ENCODE results near the gene FAN1. TPM values are rescaled to one million over a fixed set of nuclear protein-coding genes. Genes with fewer than 3 reads are reported as not detected.

Gene FAN1
- total and polyA plus RNA-seq, 2 of the 13 experiments (the other 11 are each of a cell fraction or from before 2014, with no cell fraction given): 10.8 to 20.1 TPM

DNA sequence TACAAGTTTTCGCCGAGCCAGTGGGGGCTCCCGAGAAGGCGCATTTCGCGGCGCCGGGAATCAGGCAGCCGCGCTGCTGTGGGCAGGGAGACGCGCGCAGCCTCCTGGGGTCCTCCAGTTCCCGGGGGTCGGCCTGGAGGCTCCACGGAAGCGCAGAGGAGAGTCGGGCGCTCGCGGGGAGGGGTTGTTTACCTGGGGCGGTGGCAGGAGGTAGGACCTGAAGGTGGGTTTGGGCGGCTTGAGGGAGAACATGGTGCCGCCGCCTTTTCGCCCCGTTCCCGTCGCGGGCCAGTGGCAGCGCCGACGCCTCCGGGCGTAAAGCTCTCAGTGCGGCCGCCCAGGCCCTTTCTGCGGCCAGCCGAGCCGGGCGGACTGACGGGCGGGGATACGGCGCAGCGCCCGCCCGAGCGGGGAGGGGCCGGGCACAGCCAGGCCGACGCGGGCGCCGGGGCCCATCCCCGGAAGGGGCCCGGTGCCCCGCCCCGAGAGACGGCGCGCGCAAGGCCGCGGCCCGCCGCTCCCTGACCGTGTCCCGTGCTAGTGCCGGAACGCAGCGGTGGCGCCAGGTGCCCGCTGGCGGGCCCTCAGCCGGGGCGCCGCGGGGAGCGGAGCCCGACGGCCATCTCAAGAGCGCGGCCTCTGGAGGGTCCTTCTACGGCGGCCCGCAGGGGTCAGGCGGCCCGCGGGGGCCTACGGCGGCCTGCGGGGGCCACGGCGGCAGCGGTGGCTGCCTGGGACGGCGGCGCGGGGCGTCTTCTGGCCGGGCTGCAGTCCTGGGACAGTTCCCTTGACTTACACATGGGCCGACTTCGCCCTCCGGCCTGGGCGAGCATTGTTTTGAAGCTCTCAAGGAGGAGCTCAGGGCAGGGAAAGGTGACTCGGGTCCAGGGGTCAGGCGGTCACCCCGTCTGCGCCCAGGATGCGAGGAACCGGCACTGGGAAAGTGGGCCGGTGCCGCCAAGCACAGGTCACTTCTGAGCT, 87.8 kb downstream of the FAN1 start, which contains the start of gene MTMR10 (continued):
- TF ChIP-seq, protein P1, sequence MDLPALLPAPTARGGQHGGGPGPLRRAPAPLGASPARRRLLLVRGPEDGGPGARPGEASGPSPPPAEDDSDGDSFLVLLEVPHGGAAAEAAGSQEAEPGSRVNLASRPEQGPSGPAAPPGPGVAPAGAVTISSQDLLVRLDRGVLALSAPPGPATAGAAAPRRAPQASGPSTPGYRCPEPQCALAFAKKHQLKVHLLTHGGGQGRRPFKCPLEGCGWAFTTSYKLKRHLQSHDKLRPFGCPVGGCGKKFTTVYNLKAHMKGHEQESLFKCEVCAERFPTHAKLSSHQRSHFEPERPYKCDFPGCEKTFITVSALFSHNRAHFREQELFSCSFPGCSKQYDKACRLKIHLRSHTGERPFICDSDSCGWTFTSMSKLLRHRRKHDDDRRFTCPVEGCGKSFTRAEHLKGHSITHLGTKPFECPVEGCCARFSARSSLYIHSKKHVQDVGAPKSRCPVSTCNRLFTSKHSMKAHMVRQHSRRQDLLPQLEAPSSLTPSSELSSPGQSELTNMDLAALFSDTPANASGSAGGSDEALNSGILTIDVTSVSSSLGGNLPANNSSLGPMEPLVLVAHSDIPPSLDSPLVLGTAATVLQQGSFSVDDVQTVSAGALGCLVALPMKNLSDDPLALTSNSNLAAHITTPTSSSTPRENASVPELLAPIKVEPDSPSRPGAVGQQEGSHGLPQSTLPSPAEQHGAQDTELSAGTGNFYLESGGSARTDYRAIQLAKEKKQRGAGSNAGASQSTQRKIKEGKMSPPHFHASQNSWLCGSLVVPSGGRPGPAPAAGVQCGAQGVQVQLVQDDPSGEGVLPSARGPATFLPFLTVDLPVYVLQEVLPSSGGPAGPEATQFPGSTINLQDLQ (CRISPR knock-in tag; IDR thresholded peaks at IDR 0.05): no peak
- TF ChIP-seq ZNF777 (CRISPR knock-in tag; IDR thresholded peaks at IDR 0.05): peak; percentile 88
- TF ChIP-seq, protein P2, sequence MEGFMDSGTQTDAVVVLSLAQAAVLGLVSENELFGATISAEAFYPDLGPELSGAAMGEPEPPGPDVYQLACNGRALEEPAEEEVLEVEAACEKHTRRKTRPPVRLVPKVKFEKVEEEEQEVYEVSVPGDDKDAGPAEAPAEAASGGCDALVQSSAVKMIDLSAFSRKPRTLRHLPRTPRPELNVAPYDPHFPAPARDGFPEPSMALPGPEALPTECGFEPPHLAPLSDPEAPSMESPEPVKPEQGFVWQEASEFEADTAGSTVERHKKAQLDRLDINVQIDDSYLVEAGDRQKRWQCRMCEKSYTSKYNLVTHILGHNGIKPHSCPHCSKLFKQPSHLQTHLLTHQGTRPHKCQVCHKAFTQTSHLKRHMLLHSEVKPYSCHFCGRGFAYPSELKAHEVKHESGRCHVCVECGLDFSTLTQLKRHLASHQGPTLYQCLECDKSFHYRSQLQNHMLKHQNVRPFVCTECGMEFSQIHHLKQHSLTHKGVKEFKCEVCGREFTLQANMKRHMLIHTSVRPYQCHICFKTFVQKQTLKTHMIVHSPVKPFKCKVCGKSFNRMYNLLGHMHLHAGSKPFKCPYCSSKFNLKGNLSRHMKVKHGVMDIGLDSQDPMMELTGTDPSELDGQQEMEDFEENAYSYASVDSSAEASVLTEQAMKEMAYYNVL (CRISPR knock-in tag; IDR thresholded peaks at IDR 0.05; ENCODE audit: borderline replicate concordance): no peak
- TF ChIP-seq, protein P3, sequence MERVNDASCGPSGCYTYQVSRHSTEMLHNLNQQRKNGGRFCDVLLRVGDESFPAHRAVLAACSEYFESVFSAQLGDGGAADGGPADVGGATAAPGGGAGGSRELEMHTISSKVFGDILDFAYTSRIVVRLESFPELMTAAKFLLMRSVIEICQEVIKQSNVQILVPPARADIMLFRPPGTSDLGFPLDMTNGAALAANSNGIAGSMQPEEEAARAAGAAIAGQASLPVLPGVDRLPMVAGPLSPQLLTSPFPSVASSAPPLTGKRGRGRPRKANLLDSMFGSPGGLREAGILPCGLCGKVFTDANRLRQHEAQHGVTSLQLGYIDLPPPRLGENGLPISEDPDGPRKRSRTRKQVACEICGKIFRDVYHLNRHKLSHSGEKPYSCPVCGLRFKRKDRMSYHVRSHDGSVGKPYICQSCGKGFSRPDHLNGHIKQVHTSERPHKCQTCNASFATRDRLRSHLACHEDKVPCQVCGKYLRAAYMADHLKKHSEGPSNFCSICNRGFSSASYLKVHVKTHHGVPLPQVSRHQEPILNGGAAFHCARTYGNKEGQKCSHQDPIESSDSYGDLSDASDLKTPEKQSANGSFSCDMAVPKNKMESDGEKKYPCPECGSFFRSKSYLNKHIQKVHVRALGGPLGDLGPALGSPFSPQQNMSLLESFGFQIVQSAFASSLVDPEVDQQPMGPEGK (CRISPR knock-in tag; IDR thresholded peaks at IDR 0.05): peak; percentile 55
- TF ChIP-seq, protein P4, sequence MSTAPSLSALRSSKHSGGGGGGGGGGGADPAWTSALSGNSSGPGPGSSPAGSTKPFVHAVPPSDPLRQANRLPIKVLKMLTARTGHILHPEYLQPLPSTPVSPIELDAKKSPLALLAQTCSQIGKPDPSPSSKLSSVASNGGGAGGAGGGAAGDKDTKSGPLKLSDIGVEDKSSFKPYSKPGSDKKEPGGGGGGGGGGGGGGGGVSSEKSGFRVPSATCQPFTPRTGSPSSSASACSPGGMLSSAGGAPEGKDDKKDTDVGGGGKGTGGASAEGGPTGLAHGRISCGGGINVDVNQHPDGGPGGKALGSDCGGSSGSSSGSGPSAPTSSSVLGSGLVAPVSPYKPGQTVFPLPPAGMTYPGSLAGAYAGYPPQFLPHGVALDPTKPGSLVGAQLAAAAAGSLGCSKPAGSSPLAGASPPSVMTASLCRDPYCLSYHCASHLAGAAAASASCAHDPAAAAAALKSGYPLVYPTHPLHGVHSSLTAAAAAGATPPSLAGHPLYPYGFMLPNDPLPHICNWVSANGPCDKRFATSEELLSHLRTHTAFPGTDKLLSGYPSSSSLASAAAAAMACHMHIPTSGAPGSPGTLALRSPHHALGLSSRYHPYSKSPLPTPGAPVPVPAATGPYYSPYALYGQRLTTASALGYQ (CRISPR knock-in tag; IDR thresholded peaks at IDR 0.05): 0 out of 2 replicates have a peak, but pooled peaks have one; percentile 31
- TF ChIP-seq, protein P5, sequence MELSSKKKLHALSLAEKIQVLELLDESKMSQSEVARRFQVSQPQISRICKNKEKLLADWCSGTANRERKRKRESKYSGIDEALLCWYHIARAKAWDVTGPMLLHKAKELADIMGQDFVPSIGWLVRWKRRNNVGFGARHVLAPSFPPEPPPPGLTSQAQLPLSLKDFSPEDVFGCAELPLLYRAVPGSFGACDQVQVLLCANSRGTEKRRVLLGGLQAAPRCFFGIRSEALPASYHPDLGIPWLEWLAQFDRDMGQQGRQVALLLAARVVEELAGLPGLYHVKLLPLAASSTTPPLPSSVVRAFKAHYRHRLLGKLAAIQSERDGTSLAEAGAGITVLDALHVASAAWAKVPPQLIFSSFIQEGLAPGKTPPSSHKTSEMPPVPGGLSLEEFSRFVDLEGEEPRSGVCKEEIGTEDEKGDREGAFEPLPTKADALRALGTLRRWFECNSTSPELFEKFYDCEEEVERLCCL (CRISPR knock-in tag; IDR thresholded peaks at IDR 0.05; ENCODE audit: borderline replicate concordance): no peak
- TF ChIP-seq ZNF75D (CRISPR knock-in tag; IDR thresholded peaks at IDR 0.05; ENCODE audit: borderline replicate concordance): no peak
- no peak; the same call in 1 of the 2 replicates for TF ChIP-seq RXRB (CRISPR knock-in tag; IDR thresholded peaks at IDR 0.05; ENCODE audit: borderline replicate concordance)
- TF ChIP-seq ZFY (CRISPR knock-in tag; IDR thresholded peaks at IDR 0.05): peak; percentile 98
- TF ChIP-seq ZNF264 (CRISPR knock-in tag; IDR thresholded peaks at IDR 0.05): 0 out of 2 replicates have a peak, but pooled peaks have one; percentile 21
- TF ChIP-seq, protein P6, sequence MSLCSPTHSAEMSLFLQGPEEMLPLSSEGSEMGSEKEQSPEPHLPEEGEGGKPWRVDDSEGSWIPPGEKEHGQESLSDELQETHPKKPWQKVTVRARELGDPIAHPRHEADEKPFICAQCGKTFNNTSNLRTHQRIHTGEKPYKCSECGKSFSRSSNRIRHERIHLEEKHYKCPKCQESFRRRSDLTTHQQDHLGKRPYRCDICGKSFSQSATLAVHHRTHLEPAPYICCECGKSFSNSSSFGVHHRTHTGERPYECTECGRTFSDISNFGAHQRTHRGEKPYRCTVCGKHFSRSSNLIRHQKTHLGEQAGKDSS (CRISPR knock-in tag; IDR thresholded peaks at IDR 0.05; ENCODE audit: borderline replicate concordance, low read depth): no peak
- TF ChIP-seq MEF2D (CRISPR knock-in tag; IDR thresholded peaks at IDR 0.05): 0 out of 2 replicates have a peak, but pooled peaks have one; percentile 17
- TF ChIP-seq ZNF253 (CRISPR knock-in tag; IDR thresholded peaks at IDR 0.05; ENCODE audit: borderline replicate concordance): no peak
- no peak for TF ChIP-seq MLLT10 (CRISPR knock-in tag; IDR thresholded peaks at IDR 0.05)
- peak; percentile 48; the same call in 1 of the 2 replicates for TF ChIP-seq GATAD1 (CRISPR knock-in tag; IDR thresholded peaks at IDR 0.05)
